ENCODE results near the gene HS3ST4. TPM values are rescaled to one million over a fixed set of nuclear protein-coding genes. Genes with fewer than 3 reads are reported as not detected.

HS3ST4 gene
- total and polyA plus RNA-seq, 10 of the 15 experiments (the other 5 are each of a cell fraction or from before 2014, with no cell fraction given) = 0.05 TPM; not detected in 9

DNA sequence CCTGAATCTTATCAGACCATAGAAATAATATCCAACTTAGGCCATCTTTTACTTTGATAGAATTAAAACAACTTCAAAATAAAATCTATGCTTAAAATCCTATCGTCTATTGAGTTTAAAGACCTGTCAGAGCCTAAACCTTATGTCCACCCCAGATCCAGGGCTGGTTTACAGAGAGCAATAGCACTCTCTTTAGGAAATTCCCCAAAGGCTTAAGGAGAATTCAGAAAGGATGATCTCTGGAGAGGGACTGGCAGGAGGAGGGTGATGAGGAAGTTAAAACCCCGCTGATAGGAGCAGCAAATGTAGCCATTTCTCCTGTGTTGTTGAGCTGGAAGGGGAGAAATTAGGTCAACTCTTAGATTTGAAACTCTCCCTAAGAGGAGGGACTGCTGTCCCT, 175.3 kb downstream of the HS3ST4 start:
- TF ChIP-seq, protein P1, sequence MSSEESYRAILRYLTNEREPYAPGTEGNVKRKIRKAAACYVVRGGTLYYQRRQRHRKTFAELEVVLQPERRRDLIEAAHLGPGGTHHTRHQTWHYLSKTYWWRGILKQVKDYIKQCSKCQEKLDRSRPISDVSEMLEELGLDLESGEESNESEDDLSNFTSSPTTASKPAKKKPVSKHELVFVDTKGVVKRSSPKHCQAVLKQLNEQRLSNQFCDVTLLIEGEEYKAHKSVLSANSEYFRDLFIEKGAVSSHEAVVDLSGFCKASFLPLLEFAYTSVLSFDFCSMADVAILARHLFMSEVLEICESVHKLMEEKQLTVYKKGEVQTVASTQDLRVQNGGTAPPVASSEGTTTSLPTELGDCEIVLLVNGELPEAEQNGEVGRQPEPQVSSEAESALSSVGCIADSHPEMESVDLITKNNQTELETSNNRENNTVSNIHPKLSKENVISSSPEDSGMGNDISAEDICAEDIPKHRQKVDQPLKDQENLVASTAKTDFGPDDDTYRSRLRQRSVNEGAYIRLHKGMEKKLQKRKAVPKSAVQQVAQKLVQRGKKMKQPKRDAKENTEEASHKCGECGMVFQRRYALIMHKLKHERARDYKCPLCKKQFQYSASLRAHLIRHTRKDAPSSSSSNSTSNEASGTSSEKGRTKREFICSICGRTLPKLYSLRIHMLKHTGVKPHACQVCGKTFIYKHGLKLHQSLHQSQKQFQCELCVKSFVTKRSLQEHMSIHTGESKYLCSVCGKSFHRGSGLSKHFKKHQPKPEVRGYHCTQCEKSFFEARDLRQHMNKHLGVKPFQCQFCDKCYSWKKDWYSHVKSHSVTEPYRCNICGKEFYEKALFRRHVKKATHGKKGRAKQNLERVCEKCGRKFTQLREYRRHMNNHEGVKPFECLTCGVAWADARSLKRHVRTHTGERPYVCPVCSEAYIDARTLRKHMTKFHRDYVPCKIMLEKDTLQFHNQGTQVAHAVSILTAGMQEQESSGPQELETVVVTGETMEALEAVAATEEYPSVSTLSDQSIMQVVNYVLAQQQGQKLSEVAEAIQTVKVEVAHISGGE (CRISPR knock-in tag; IDR thresholded peaks at IDR 0.05) = no peak
- TF ChIP-seq, protein P2, sequence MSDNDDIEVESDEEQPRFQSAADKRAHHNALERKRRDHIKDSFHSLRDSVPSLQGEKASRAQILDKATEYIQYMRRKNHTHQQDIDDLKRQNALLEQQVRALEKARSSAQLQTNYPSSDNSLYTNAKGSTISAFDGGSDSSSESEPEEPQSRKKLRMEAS (IDR thresholded peaks at IDR 0.05; ENCODE audit: low read depth, low read length) = no peak
- no peak for TF ChIP-seq RAD21 (IDR thresholded peaks at IDR 0.05; ENCODE audit: insufficient read depth, low read depth, low read length)
- TF ChIP-seq EZH2 (IDR thresholded peaks at IDR 0.05; ENCODE audit: borderline replicate concordance, control insufficient read depth, low read depth, low read length) = no peak
- no peak for TF ChIP-seq TCF3 (IDR thresholded peaks at IDR 0.05; ENCODE audit: borderline replicate concordance, insufficient read depth, low read depth, low read length)
- TF ChIP-seq, protein P3, sequence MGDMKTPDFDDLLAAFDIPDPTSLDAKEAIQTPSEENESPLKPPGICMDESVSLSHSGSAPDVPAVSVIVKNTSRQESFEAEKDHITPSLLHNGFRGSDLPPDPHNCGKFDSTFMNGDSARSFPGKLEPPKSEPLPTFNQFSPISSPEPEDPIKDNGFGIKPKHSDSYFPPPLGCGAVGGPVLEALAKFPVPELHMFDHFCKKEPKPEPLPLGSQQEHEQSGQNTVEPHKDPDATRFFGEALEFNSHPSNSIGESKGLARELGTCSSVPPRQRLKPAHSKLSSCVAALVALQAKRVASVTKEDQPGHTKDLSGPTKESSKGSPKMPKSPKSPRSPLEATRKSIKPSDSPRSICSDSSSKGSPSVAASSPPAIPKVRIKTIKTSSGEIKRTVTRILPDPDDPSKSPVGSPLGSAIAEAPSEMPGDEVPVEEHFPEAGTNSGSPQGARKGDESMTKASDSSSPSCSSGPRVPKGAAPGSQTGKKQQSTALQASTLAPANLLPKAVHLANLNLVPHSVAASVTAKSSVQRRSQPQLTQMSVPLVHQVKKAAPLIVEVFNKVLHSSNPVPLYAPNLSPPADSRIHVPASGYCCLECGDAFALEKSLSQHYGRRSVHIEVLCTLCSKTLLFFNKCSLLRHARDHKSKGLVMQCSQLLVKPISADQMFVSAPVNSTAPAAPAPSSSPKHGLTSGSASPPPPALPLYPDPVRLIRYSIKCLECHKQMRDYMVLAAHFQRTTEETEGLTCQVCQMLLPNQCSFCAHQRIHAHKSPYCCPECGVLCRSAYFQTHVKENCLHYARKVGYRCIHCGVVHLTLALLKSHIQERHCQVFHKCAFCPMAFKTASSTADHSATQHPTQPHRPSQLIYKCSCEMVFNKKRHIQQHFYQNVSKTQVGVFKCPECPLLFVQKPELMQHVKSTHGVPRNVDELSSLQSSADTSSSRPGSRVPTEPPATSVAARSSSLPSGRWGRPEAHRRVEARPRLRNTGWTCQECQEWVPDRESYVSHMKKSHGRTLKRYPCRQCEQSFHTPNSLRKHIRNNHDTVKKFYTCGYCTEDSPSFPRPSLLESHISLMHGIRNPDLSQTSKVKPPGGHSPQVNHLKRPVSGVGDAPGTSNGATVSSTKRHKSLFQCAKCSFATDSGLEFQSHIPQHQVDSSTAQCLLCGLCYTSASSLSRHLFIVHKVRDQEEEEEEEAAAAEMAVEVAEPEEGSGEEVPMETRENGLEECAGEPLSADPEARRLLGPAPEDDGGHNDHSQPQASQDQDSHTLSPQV (IDR thresholded peaks at IDR 0.05) = no peak
- TF ChIP-seq, protein P4, sequence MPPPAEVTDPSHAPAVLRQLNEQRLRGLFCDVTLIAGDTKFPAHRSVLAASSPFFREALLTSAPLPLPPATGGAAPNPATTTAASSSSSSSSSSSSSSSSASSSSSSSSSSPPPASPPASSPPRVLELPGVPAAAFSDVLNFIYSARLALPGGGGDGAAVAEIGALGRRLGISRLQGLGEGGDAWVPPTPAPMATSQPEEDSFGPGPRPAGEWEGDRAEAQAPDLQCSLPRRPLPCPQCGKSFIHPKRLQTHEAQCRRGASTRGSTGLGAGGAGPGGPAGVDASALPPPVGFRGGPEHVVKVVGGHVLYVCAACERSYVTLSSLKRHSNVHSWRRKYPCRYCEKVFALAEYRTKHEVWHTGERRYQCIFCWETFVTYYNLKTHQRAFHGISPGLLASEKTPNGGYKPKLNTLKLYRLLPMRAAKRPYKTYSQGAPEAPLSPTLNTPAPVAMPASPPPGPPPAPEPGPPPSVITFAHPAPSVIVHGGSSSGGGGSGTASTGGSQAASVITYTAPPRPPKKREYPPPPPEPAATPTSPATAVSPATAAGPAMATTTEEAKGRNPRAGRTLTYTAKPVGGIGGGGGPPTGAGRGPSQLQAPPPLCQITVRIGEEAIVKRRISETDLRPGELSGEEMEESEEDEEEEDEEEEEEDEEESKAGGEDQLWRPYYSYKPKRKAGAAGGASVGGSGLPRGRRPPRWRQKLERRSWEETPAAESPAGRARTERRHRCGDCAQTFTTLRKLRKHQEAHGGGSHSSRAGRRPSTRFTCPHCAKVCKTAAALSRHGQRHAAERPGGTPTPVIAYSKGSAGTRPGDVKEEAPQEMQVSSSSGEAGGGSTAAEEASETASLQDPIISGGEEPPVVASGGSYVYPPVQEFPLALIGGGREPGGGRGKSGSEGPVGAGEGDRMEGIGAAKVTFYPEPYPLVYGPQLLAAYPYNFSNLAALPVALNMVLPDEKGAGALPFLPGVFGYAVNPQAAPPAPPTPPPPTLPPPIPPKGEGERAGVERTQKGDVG (CRISPR knock-in tag; IDR thresholded peaks at IDR 0.05) = no peak
- TF ChIP-seq POLR2A (IDR thresholded peaks at IDR 0.05; ENCODE audit: low read depth, low read length) = no peak
- intact Hi-C loops (cut with micrococcal nuclease; ENCODE audit: unreplicated experiment) = no loop called here
- H3K9me3 ChIP-seq (replicated peaks; ENCODE audit: control insufficient read depth, insufficient read depth, low read length) = no peaks in the 10 kb centered on the region
- no peak overlapping the region for H3K27ac ChIP-seq (ENCODE audit: control insufficient read depth, insufficient read depth)
- DNase-seq (ENCODE audit: low read depth, low spot score) = no peak
- BruUV-seq (replicated peaks) = no TSS peak
- SMC1A ChIA-PET (ENCODE audit: uncharacterized antibody, unreplicated experiment) = no interaction called here
- no peak overlapping the region for H3K4me3 ChIP-seq
- no peaks in the 10 kb centered on the region for H3K36me3 ChIP-seq (ENCODE audit: control insufficient read depth in 2 of 2, insufficient read depth in 2 of 2, low read length in 1 of 2)
- no peaks in the 10 kb centered on the region for H4K20me1 ChIP-seq (ENCODE audit: control insufficient read depth, insufficient read depth)
- no peak for FAIRE-seq
- in situ Hi-C loops (cut with MboI) = no loop called here
- H3K4me1 ChIP-seq (ENCODE audit: control insufficient read depth, insufficient read depth, low read length) = no peaks in the 10 kb centered on the region
- H3K27me3 ChIP-seq (replicated peaks in 1 of 2; ENCODE audit: control insufficient read depth in 2 of 2, insufficient read depth in 2 of 2, low read length in 1 of 2) = no peaks in the 10 kb centered on the region
- H3K4me2 ChIP-seq (ENCODE audit: control insufficient read depth, insufficient read depth) = no peak overlapping the region
- H3K9ac ChIP-seq (ENCODE audit: control insufficient read depth, insufficient read depth, low read length) = no peak overlapping the region
- ATAC-seq = no peak
- WGBS (ENCODE audit: insufficient coverage, insufficient replicate concordance, low lambda C conversion rate, missing lambda C conversion rate) = 46% methylated on average over 2 of the region's 2 CpGs
- POLR2A ChIA-PET = no interaction called here
- no peaks in the 10 kb centered on the region for H3K79me2 ChIP-seq (ENCODE audit: control insufficient read depth, insufficient read depth, low read length)
- H2AFZ ChIP-seq (ENCODE audit: control insufficient read depth, low read depth, low read length) = no peak overlapping the region
- RAD21 ChIA-PET (ENCODE audit: unreplicated experiment) = no interaction called here
- CTCF ChIA-PET = no interaction called here

Measured in GM12878 (cell line).